Fibroblast of lung (primary cell): ENCODE measurements around the gene ATOH8. TPM values are rescaled to one million over a fixed set of nuclear protein-coding genes. Genes with fewer than 3 reads are reported as not detected.
A peak's percentile ranks its signal among the peaks of the same experiment; 100 is the strongest.

ENCODE experiments used
- DNase-seq, 2 donors: peaks; one replicate each; pipeline versions ENCODE4 v3.0.0 to v3.0.0-alpha.2; 2010; ENCODE audit warnings: low read depth in 2 of 2
- H2AFZ ChIP-seq: 2 replicates; pipeline ENCODE4 v1.5.1; 2012; ENCODE audit warnings: low read length, control low read depth, inconsistent platforms
- H3K27ac ChIP-seq: 2 replicates; pipeline ENCODE4 v1.5.1; 2011; ENCODE audit warnings: low read length, control low read depth; ENCODE audit not compliant: insufficient read depth
- H3K27me3 ChIP-seq: 2 replicates; pipeline ENCODE4 v1.5.1; 2011; ENCODE audit warnings: mild to moderate bottlenecking, low read length; ENCODE audit not compliant: control insufficient read depth, insufficient read depth
- H3K36me3 ChIP-seq: 2 replicates; pipeline ENCODE4 v1.5.1; 2011; ENCODE audit warnings: low read length; ENCODE audit not compliant: control insufficient read depth, insufficient read depth
- H3K4me1 ChIP-seq: 2 replicates; pipeline ENCODE4 v1.5.1; 2011; ENCODE audit warnings: low read length; ENCODE audit not compliant: control insufficient read depth, insufficient read depth; ENCODE audit errors: extremely low read depth
- H3K4me2 ChIP-seq: 2 replicates; pipeline ENCODE4 v1.5.1; 2011; ENCODE audit warnings: low read length, control low read depth; ENCODE audit not compliant: insufficient read depth; ENCODE audit errors: extremely low read depth
- H3K4me3 ChIP-seq, 4 experiments: fragments of 200-600 bp in 1 of 4; sonication (generic) in 1 of 4; replicated peaks in 1 of 4; 2 replicates each; pipeline ENCODE4 v1.5.1; 2011 to 2016; ENCODE audit warnings: low read length in 4 of 4, low read depth in 3 of 4, mild to moderate bottlenecking in 3 of 4, control low read depth in 2 of 4, inconsistent platforms in 1 of 4, mixed read lengths in 1 of 4; ENCODE audit not compliant: insufficient read depth in 1 of 4; ENCODE audit errors: control extremely low read depth in 1 of 4
- H3K79me2 ChIP-seq: 2 replicates; pipeline ENCODE4 v1.5.1; 2012; ENCODE audit warnings: mild to moderate bottlenecking, low read length, inconsistent platforms; ENCODE audit not compliant: control insufficient read depth, insufficient read depth
- H3K9ac ChIP-seq: 2 replicates; pipeline ENCODE4 v1.5.1; 2011; ENCODE audit warnings: mild to moderate bottlenecking, low read length, control low read depth; ENCODE audit not compliant: insufficient read depth
- H3K9me3 ChIP-seq: 2 replicates; pipeline ENCODE4 v1.5.1; 2012; ENCODE audit warnings: low read depth, low read length; ENCODE audit not compliant: control insufficient read depth, insufficient read depth
- H4K20me1 ChIP-seq: 2 replicates; pipeline ENCODE4 v1.5.1; 2011; ENCODE audit warnings: low read length; ENCODE audit not compliant: control insufficient read depth, insufficient read depth; ENCODE audit errors: extremely low read depth
- CTCF ChIP-seq, 2 donors: IDR thresholded peaks in 1 of 2; conservative IDR thresholded peaks in 1 of 2; 1 replicate in 1 of 2; 2 replicates in 1 of 2; pipeline ENCODE4 v1.5.1; 2011 to 2012; ENCODE audit warnings: low read length in 2 of 2, control low read depth in 1 of 2, inconsistent platforms in 1 of 2, low read depth in 1 of 2, mild to moderate bottlenecking in 1 of 2
- EZH2 ChIP-seq: IDR thresholded peaks from 2 replicates; pipeline ENCODE4 v1.5.1; 2012; ENCODE audit warnings: low read length, control low read depth, mild to moderate bottlenecking; ENCODE audit errors: missing control alignments
- polyA plus RNA-seq, 2 donors: library from polyadenylated mRNA; depleted of rRNA in 1 of 2; stranded (reverse) in 1 of 2; unstranded in 1 of 2; fragments of >200 nt; gene quantifications; 2 replicates each; pipeline ENCODE4 v1.2.1, GENCODE V29; 2011 to 2012; ENCODE audit warnings: missing spikeins in 1 of 2
- total RNA-seq: library from RNA; depleted of rRNA; stranded (reverse); fragments of >200 nt; gene quantifications from 2 replicates; pipeline ENCODE4 v1.2.1, GENCODE V29; 2014

Gene ATOH8
- total and polyA plus RNA-seq, 2 donors (not counting 1 experiment from before 2014, with no cell fraction given) = 5.6 to 19.2 TPM

GRCh38 chr2:85803704-85804425 lies 50.1 kb downstream of the ATOH8 start:
- Histone ChIP-seq H3K4me1 (no peaks in the 10 kb centered on the region), H3K9me3 (no peaks in the 10 kb centered on the region), H3K9ac (no peak overlapping the region), H3K27ac (no peak overlapping the region), H3K79me2 (no peaks in the 10 kb centered on the region), H3K27me3 (no peaks in the 10 kb centered on the region), H3K4me3 (no peak overlapping the region), H3K4me2 (no peak overlapping the region), H3K36me3 (no peaks in the 10 kb centered on the region), H4K20me1 (no peaks in the 10 kb centered on the region), H2AFZ (no peak overlapping the region)
- TF ChIP-seq EZH2 (no peak), CTCF (conservative IDR thresholded peaks at IDR 0.05 in 1 of 2, IDR thresholded peaks at IDR 0.05 in 1 of 2; ENCODE audit: low read depth in 1 of 2, low read length in 2 of 2) (no peak)
- no peak for DNase-seq

GRCh38 chr2:85804583-85804982 lies 50.8 kb downstream of the ATOH8 start:
- no peaks in the 10 kb centered on the region for H4K20me1 ChIP-seq
- no peaks in the 10 kb centered on the region for H3K4me1 ChIP-seq
- H2AFZ ChIP-seq = no peak overlapping the region
- H3K9ac ChIP-seq = no peak overlapping the region
- no peaks in the 10 kb centered on the region for H3K36me3 ChIP-seq
- H3K4me3 ChIP-seq = no peak overlapping the region
- no peaks in the 10 kb centered on the region for H3K9me3 ChIP-seq
- no peak overlapping the region for H3K4me2 ChIP-seq
- TF ChIP-seq CTCF (conservative IDR thresholded peaks at IDR 0.05 in 1 of 2, IDR thresholded peaks at IDR 0.05 in 1 of 2; ENCODE audit: low read depth in 1 of 2, low read length in 2 of 2) = peak; percentile 57 to 66
- no peak for TF ChIP-seq EZH2
- no peak for DNase-seq
- H3K27me3 ChIP-seq = no peaks in the 10 kb centered on the region
- no peak overlapping the region for H3K27ac ChIP-seq
- no peaks in the 10 kb centered on the region for H3K79me2 ChIP-seq

- Histone ChIP-seq H3K9ac (no peak overlapping the region), H3K27me3 (no peaks in the 10 kb centered on the region), H3K79me2 (no peaks in the 10 kb centered on the region), H3K9me3 (no peaks in the 10 kb centered on the region), H3K36me3 (no peaks in the 10 kb centered on the region), H3K27ac (no peak overlapping the region), H3K4me1 (peaks cover 2% of the 10 kb centered on the region), H4K20me1 (no peaks in the 10 kb centered on the region), H3K4me3 (no peak overlapping the region), H3K4me2 (no peak overlapping the region), H2AFZ (no peak overlapping the region)
- no peak for TF ChIP-seq EZH2
- no peak for TF ChIP-seq CTCF (conservative IDR thresholded peaks at IDR 0.05 in 1 of 2, IDR thresholded peaks at IDR 0.05 in 1 of 2; ENCODE audit: low read depth in 1 of 2, low read length in 2 of 2)
- DNase-seq = no peak
These were observed 52.7 kb downstream of the ATOH8 start for GRCh38 chr2:85806358-85807118.
